Fibroblast of lung (primary cell): ENCODE results near the gene CNTF. TPM values are rescaled to one million over a fixed set of nuclear protein-coding genes. Genes with fewer than 3 reads are reported as not detected.

ENCODE experiments used
- DNase-seq, 2 donors: peaks; one replicate each; pipeline versions ENCODE4 v3.0.0 to v3.0.0-alpha.2; 2010; ENCODE audit warnings: low read depth in 2 of 2
- H2AFZ ChIP-seq: 2 replicates; pipeline ENCODE4 v1.5.1; 2012; ENCODE audit warnings: low read length, control low read depth, inconsistent platforms
- H3K27ac ChIP-seq: 2 replicates; pipeline ENCODE4 v1.5.1; 2011; ENCODE audit warnings: low read length, control low read depth; ENCODE audit not compliant: insufficient read depth
- H3K27me3 ChIP-seq: 2 replicates; pipeline ENCODE4 v1.5.1; 2011; ENCODE audit warnings: mild to moderate bottlenecking, low read length; ENCODE audit not compliant: control insufficient read depth, insufficient read depth
- H3K36me3 ChIP-seq: 2 replicates; pipeline ENCODE4 v1.5.1; 2011; ENCODE audit warnings: low read length; ENCODE audit not compliant: control insufficient read depth, insufficient read depth
- H3K4me1 ChIP-seq: 2 replicates; pipeline ENCODE4 v1.5.1; 2011; ENCODE audit warnings: low read length; ENCODE audit not compliant: control insufficient read depth, insufficient read depth; ENCODE audit errors: extremely low read depth
- H3K4me2 ChIP-seq: 2 replicates; pipeline ENCODE4 v1.5.1; 2011; ENCODE audit warnings: low read length, control low read depth; ENCODE audit not compliant: insufficient read depth; ENCODE audit errors: extremely low read depth
- H3K4me3 ChIP-seq, 4 experiments: fragments of 200-600 bp in 1 of 4; sonication (generic) in 1 of 4; replicated peaks in 1 of 4; 2 replicates each; pipeline ENCODE4 v1.5.1; 2011 to 2016; ENCODE audit warnings: low read length in 4 of 4, low read depth in 3 of 4, mild to moderate bottlenecking in 3 of 4, control low read depth in 2 of 4, inconsistent platforms in 1 of 4, mixed read lengths in 1 of 4; ENCODE audit not compliant: insufficient read depth in 1 of 4; ENCODE audit errors: control extremely low read depth in 1 of 4
- H3K79me2 ChIP-seq: 2 replicates; pipeline ENCODE4 v1.5.1; 2012; ENCODE audit warnings: mild to moderate bottlenecking, low read length, inconsistent platforms; ENCODE audit not compliant: control insufficient read depth, insufficient read depth
- H3K9ac ChIP-seq: 2 replicates; pipeline ENCODE4 v1.5.1; 2011; ENCODE audit warnings: mild to moderate bottlenecking, low read length, control low read depth; ENCODE audit not compliant: insufficient read depth
- H3K9me3 ChIP-seq: 2 replicates; pipeline ENCODE4 v1.5.1; 2012; ENCODE audit warnings: low read depth, low read length; ENCODE audit not compliant: control insufficient read depth, insufficient read depth
- H4K20me1 ChIP-seq: 2 replicates; pipeline ENCODE4 v1.5.1; 2011; ENCODE audit warnings: low read length; ENCODE audit not compliant: control insufficient read depth, insufficient read depth; ENCODE audit errors: extremely low read depth
- CTCF ChIP-seq, 2 donors: IDR thresholded peaks in 1 of 2; conservative IDR thresholded peaks in 1 of 2; 1 replicate in 1 of 2; 2 replicates in 1 of 2; pipeline ENCODE4 v1.5.1; 2011 to 2012; ENCODE audit warnings: low read length in 2 of 2, control low read depth in 1 of 2, inconsistent platforms in 1 of 2, low read depth in 1 of 2, mild to moderate bottlenecking in 1 of 2
- EZH2 ChIP-seq: IDR thresholded peaks from 2 replicates; pipeline ENCODE4 v1.5.1; 2012; ENCODE audit warnings: low read length, control low read depth, mild to moderate bottlenecking; ENCODE audit errors: missing control alignments
- polyA plus RNA-seq, 2 donors: library from polyadenylated mRNA; depleted of rRNA in 1 of 2; stranded (reverse) in 1 of 2; unstranded in 1 of 2; fragments of >200 nt; gene quantifications; 2 replicates each; pipeline ENCODE4 v1.2.1, GENCODE V29; 2011 to 2012; ENCODE audit warnings: missing spikeins in 1 of 2
- total RNA-seq: library from RNA; depleted of rRNA; stranded (reverse); fragments of >200 nt; gene quantifications from 2 replicates; pipeline ENCODE4 v1.2.1, GENCODE V29; 2014

Gene CNTF
- total and polyA plus RNA-seq, 2 donors (not counting 1 experiment from before 2014, with no cell fraction given): 0.73 to 1.2 TPM

GRCh38 chr11:58626934-58627483 lies 4.5 kb downstream of the CNTF start:
- H3K27ac ChIP-seq: peak overlapping the region; percentile 87
- H4K20me1 ChIP-seq: no peaks in the 10 kb centered on the region
- H3K9ac ChIP-seq: no peak overlapping the region
- peak overlapping the region; percentile 42 for H3K4me2 ChIP-seq
- H3K36me3 ChIP-seq: peaks cover 3% of the 10 kb centered on the region
- peaks cover 30% of the 10 kb centered on the region for H3K4me1 ChIP-seq
- peak; percentile 17 to 22 for DNase-seq
- no peaks in the 10 kb centered on the region for H3K27me3 ChIP-seq
- H3K4me3 ChIP-seq: no peak overlapping the region
- TF ChIP-seq EZH2 (no peak), CTCF (conservative IDR thresholded peaks at IDR 0.05 in 1 of 2, IDR thresholded peaks at IDR 0.05 in 1 of 2; ENCODE audit: low read depth in 1 of 2, low read length in 2 of 2) (no peak)
- H2AFZ ChIP-seq: no peak overlapping the region
- H3K79me2 ChIP-seq: peaks cover 2% of the 10 kb centered on the region
- no peaks in the 10 kb centered on the region for H3K9me3 ChIP-seq

GRCh38 chr11:58628446-58628845 lies 6.0 kb downstream of the CNTF start:
- H3K4me1 ChIP-seq: peaks cover 30% of the 10 kb centered on the region
- no peak overlapping the region for H2AFZ ChIP-seq
- H3K27ac ChIP-seq: peak overlapping the region; percentile 87
- H3K36me3 ChIP-seq: peaks cover 3% of the 10 kb centered on the region
- H3K9me3 ChIP-seq: no peaks in the 10 kb centered on the region
- H3K4me3 ChIP-seq: no peak overlapping the region
- DNase-seq: peak; percentile 14 to 69
- H3K9ac ChIP-seq: no peak overlapping the region
- TF ChIP-seq EZH2 (no peak), CTCF (conservative IDR thresholded peaks at IDR 0.05 in 1 of 2, IDR thresholded peaks at IDR 0.05 in 1 of 2; ENCODE audit: low read depth in 1 of 2, low read length in 2 of 2) (no peak)
- H4K20me1 ChIP-seq: no peaks in the 10 kb centered on the region
- peak overlapping the region; percentile 92 for H3K4me2 ChIP-seq
- H3K27me3 ChIP-seq: no peaks in the 10 kb centered on the region
- peaks cover 2% of the 10 kb centered on the region for H3K79me2 ChIP-seq

GRCh38 chr11:58629857-58630256 lies 7.4 kb downstream of the CNTF start:
- H3K4me1 ChIP-seq: peaks cover 30% of the 10 kb centered on the region
- no peaks in the 10 kb centered on the region for H3K9me3 ChIP-seq
- no peak for TF ChIP-seq EZH2
- peak; percentile 71 to 75 for TF ChIP-seq CTCF (conservative IDR thresholded peaks at IDR 0.05 in 1 of 2, IDR thresholded peaks at IDR 0.05 in 1 of 2; ENCODE audit: low read depth in 1 of 2, low read length in 2 of 2)
- DNase-seq: peak; percentile 59 to 76
- H3K4me3 ChIP-seq: no peak overlapping the region
- no peaks in the 10 kb centered on the region for H3K36me3 ChIP-seq
- no peak overlapping the region for H2AFZ ChIP-seq
- no peaks in the 10 kb centered on the region for H3K27me3 ChIP-seq
- H3K9ac ChIP-seq: no peak overlapping the region
- no peak overlapping the region for H3K4me2 ChIP-seq
- no peaks in the 10 kb centered on the region for H3K79me2 ChIP-seq
- H4K20me1 ChIP-seq: no peaks in the 10 kb centered on the region
- peak overlapping the region; percentile 46 for H3K27ac ChIP-seq
